ENCODE measurements around the gene DNAJC12.

DNA sequence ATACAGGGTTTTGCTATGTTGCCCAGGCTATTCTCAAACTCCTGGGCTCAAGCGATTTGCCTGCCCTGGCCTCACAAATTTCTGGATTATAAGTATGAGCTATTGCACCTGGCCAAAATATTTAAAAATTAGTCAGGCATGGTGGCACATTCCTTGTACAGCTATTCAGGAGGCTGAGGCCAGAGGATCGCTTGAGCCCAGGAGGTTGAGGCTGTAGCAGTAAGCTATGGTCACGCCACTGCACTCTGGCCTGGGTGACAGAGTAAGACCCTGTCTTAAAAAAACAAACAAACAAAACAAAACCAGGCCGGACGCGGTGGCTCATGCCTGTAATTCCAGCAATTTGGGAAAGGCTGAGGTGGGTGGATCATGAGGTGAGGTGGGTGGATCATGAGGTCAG, 32.0 kb upstream of the DNAJC12 start:
- no peak for TF ChIP-seq EZH2phosphoT487 (IDR thresholded peaks at IDR 0.05; ENCODE audit: low read depth)
- TF ChIP-seq, protein P1, sequence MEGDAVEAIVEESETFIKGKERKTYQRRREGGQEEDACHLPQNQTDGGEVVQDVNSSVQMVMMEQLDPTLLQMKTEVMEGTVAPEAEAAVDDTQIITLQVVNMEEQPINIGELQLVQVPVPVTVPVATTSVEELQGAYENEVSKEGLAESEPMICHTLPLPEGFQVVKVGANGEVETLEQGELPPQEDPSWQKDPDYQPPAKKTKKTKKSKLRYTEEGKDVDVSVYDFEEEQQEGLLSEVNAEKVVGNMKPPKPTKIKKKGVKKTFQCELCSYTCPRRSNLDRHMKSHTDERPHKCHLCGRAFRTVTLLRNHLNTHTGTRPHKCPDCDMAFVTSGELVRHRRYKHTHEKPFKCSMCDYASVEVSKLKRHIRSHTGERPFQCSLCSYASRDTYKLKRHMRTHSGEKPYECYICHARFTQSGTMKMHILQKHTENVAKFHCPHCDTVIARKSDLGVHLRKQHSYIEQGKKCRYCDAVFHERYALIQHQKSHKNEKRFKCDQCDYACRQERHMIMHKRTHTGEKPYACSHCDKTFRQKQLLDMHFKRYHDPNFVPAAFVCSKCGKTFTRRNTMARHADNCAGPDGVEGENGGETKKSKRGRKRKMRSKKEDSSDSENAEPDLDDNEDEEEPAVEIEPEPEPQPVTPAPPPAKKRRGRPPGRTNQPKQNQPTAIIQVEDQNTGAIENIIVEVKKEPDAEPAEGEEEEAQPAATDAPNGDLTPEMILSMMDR (IDR thresholded peaks at IDR 0.05; ENCODE audit: low read depth, low read length), result no peak
